HepG2 (cell line): ENCODE data around the gene ZDHHC13. TPM values are rescaled to one million over a fixed set of nuclear protein-coding genes. Genes with fewer than 3 reads are reported as not detected.

Experiments
- DZIP1 ChIP-seq: sonication (generic); formaldehyde crosslinking; IDR thresholded peaks from 2 replicates; pipeline ENCODE4 v1.5.0; 2020; ENCODE audit warnings: mild to moderate bottlenecking, missing genetic modification reagents
- IKZF1 ChIP-seq: fragments of 450-650 bp; IDR thresholded peaks from 2 replicates; pipeline ENCODE4 v1.7.1; 2016
- KDM6A ChIP-seq: IDR thresholded peaks from 2 replicates; pipeline ENCODE4 v1.6.1; 2016; ENCODE audit warnings: low read depth
- NFE2L2 ChIP-seq: fragments of 150-350 bp; IDR thresholded peaks from 2 replicates; pipeline ENCODE4 v1.6.1; 2014; ENCODE audit warnings: low read length
- PRDM4 ChIP-seq: sonication (generic); formaldehyde crosslinking; IDR thresholded peaks from 2 replicates; pipeline ENCODE4 v1.9.0; 2021; ENCODE audit warnings: missing genetic modification reagents, borderline replicate concordance
- RNF2 ChIP-seq: fragments of 450-650 bp; conservative IDR thresholded peaks from 2 replicates; pipeline ENCODE4 v1.6.1; 2016; ENCODE audit warnings: low read depth
- ZNF230 ChIP-seq: sonication (generic); formaldehyde crosslinking; IDR thresholded peaks from 2 replicates; pipeline ENCODE4 v1.4.0; 2020; ENCODE audit warnings: mild to moderate bottlenecking, missing genetic modification reagents
- ZNF296 ChIP-seq: sonication (generic); formaldehyde crosslinking; conservative IDR thresholded peaks from 2 replicates; pipeline ENCODE4 v1.5.0; 2020; ENCODE audit warnings: mild to moderate bottlenecking, missing genetic modification reagents
- ZNF737 ChIP-seq: sonication (generic); formaldehyde crosslinking; IDR thresholded peaks from 2 replicates; pipeline ENCODE4 v1.5.0; 2020; ENCODE audit warnings: missing genetic modification reagents, mild to moderate bottlenecking, borderline replicate concordance
- ZSCAN22 ChIP-seq: sonication (generic); formaldehyde crosslinking; IDR thresholded peaks from 2 replicates; pipeline ENCODE4 v1.4.0; 2020; ENCODE audit warnings: mild to moderate bottlenecking, missing genetic modification reagents
- polyA plus RNA-seq, 8 experiments: library from polyadenylated mRNA; depleted of rRNA in 3 of 8; stranded (reverse) in 7 of 8; unstranded in 1 of 8; fragments of >200 nt; fragmentation: Illumina TruSeq in 4 of 8; extraction: Trizol in 4 of 8; gene quantifications; 2 replicates each; pipeline versions ENCODE4 v1.2.1 to v1.2.3, GENCODE V29; 2011 to 2016; ENCODE audit warnings: low read depth in 4 of 8, missing spikeins in 1 of 8, mixed read lengths in 1 of 8; ENCODE audit not compliant: insufficient read depth in 1 of 8
- total RNA-seq, 5 experiments: library from RNA; depleted of rRNA; stranded (reverse); fragments of >200 nt; fragmentation: Illumina TruSeq; extraction: Trizol; gene quantifications; 2 replicates each; pipeline ENCODE4 v1.2.3, GENCODE V29; 2016; ENCODE audit warnings: low read depth in 1 of 5
- TF ChIP-seq, protein P1 (sequence below): sonication (generic); formaldehyde crosslinking; IDR thresholded peaks from 2 replicates; pipeline ENCODE4 v1.4.0; 2020; ENCODE audit warnings: mild to moderate bottlenecking, missing genetic modification reagents
- TF ChIP-seq, protein P2 (sequence below): sonication (generic); formaldehyde crosslinking; IDR thresholded peaks from 2 replicates; pipeline ENCODE4 v1.5.0; 2020; ENCODE audit warnings: mild to moderate bottlenecking, low read depth, missing genetic modification reagents, borderline replicate concordance
- TF ChIP-seq, protein P3 (sequence below): sonication (generic); formaldehyde crosslinking; IDR thresholded peaks from 2 replicates; pipeline ENCODE4 v1.5.1; 2020; ENCODE audit warnings: missing genetic modification reagents, mild to moderate bottlenecking, borderline replicate concordance
- TF ChIP-seq, protein P4 (sequence below): sonication (generic); formaldehyde crosslinking; IDR thresholded peaks from 2 replicates; pipeline ENCODE4 v1.4.0; 2020; ENCODE audit warnings: missing genetic modification reagents

ZDHHC13 gene
- total and polyA plus RNA-seq, 2 of the 13 experiments (the other 11 are each of a cell fraction or from before 2014, with no cell fraction given): 10.9 to 11.8 TPM

- TF ChIP-seq, protein P1, sequence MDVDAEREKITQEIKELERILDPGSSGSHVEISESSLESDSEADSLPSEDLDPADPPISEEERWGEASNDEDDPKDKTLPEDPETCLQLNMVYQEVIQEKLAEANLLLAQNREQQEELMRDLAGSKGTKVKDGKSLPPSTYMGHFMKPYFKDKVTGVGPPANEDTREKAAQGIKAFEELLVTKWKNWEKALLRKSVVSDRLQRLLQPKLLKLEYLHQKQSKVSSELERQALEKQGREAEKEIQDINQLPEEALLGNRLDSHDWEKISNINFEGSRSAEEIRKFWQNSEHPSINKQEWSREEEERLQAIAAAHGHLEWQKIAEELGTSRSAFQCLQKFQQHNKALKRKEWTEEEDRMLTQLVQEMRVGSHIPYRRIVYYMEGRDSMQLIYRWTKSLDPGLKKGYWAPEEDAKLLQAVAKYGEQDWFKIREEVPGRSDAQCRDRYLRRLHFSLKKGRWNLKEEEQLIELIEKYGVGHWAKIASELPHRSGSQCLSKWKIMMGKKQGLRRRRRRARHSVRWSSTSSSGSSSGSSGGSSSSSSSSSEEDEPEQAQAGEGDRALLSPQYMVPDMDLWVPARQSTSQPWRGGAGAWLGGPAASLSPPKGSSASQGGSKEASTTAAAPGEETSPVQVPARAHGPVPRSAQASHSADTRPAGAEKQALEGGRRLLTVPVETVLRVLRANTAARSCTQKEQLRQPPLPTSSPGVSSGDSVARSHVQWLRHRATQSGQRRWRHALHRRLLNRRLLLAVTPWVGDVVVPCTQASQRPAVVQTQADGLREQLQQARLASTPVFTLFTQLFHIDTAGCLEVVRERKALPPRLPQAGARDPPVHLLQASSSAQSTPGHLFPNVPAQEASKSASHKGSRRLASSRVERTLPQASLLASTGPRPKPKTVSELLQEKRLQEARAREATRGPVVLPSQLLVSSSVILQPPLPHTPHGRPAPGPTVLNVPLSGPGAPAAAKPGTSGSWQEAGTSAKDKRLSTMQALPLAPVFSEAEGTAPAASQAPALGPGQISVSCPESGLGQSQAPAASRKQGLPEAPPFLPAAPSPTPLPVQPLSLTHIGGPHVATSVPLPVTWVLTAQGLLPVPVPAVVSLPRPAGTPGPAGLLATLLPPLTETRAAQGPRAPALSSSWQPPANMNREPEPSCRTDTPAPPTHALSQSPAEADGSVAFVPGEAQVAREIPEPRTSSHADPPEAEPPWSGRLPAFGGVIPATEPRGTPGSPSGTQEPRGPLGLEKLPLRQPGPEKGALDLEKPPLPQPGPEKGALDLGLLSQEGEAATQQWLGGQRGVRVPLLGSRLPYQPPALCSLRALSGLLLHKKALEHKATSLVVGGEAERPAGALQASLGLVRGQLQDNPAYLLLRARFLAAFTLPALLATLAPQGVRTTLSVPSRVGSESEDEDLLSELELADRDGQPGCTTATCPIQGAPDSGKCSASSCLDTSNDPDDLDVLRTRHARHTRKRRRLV (CRISPR knock-in tag): no peak
- TF ChIP-seq, protein P2, sequence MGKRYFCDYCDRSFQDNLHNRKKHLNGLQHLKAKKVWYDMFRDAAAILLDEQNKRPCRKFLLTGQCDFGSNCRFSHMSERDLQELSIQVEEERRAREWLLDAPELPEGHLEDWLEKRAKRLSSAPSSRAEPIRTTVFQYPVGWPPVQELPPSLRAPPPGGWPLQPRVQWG (CRISPR knock-in tag): no peak
- TF ChIP-seq ZNF737 (CRISPR knock-in tag) (no peak), RNF2 (no peak), DZIP1 (CRISPR knock-in tag) (no peak), PRDM4 (CRISPR knock-in tag) (no peak), KDM6A (CRISPR knock-in tag) (no peak), ZNF230 (no peak), NFE2L2 (peak; percentile 16; the same call in 1 of the 2 replicates), ZNF296 (CRISPR knock-in tag) (no peak), ZSCAN22 (CRISPR knock-in tag) (no peak), IKZF1 (no peak)
- TF ChIP-seq, protein P3, sequence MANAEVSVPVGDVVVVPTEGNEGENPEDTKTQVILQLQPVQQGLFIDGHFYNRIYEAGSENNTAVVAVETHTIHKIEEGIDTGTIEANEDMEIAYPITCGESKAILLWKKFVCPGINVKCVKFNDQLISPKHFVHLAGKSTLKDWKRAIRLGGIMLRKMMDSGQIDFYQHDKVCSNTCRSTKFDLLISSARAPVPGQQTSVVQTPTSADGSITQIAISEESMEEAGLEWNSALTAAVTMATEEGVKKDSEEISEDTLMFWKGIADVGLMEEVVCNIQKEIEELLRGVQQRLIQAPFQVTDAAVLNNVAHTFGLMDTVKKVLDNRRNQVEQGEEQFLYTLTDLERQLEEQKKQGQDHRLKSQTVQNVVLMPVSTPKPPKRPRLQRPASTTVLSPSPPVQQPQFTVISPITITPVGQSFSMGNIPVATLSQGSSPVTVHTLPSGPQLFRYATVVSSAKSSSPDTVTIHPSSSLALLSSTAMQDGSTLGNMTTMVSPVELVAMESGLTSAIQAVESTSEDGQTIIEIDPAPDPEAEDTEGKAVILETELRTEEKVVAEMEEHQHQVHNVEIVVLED (CRISPR knock-in tag): no peak
- TF ChIP-seq, protein P4, sequence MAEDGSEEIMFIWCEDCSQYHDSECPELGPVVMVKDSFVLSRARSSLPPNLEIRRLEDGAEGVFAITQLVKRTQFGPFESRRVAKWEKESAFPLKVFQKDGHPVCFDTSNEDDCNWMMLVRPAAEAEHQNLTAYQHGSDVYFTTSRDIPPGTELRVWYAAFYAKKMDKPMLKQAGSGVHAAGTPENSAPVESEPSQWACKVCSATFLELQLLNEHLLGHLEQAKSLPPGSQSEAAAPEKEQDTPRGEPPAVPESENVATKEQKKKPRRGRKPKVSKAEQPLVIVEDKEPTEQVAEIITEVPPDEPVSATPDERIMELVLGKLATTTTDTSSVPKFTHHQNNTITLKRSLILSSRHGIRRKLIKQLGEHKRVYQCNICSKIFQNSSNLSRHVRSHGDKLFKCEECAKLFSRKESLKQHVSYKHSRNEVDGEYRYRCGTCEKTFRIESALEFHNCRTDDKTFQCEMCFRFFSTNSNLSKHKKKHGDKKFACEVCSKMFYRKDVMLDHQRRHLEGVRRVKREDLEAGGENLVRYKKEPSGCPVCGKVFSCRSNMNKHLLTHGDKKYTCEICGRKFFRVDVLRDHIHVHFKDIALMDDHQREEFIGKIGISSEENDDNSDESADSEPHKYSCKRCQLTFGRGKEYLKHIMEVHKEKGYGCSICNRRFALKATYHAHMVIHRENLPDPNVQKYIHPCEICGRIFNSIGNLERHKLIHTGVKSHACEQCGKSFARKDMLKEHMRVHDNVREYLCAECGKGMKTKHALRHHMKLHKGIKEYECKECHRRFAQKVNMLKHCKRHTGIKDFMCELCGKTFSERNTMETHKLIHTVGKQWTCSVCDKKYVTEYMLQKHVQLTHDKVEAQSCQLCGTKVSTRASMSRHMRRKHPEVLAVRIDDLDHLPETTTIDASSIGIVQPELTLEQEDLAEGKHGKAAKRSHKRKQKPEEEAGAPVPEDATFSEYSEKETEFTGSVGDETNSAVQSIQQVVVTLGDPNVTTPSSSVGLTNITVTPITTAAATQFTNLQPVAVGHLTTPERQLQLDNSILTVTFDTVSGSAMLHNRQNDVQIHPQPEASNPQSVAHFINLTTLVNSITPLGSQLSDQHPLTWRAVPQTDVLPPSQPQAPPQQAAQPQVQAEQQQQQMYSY (CRISPR knock-in tag): no peak
Measured at GRCh38 chr11:19071255-19071654, 45.7 kb upstream of the ZDHHC13 start (continued).
